SK-N-SH treated with all-trans-retinoic acid at 6 μM for 48 hours (cell line): ENCODE results near the gene PCDH17.

Source experiments
- ATAC-seq: fragments of 200-7000 bp; cut with Tn5 transposase; 3 replicates; pipeline ENCODE4 v1.9.1; 2020; ENCODE audit warnings: mild to moderate bottlenecking, moderate library complexity
- BACH2 ChIP-seq: fragments of 250-450 bp; sonication (Bioruptor Pico); IDR thresholded peaks from 2 replicates; pipeline ENCODE4 v1.9.0; 2021; ENCODE audit warnings: mild to moderate bottlenecking, borderline replicate concordance
- CREB5 ChIP-seq: fragments of 250-450 bp; sonication (Bioruptor Pico); IDR thresholded peaks from 2 replicates; pipeline ENCODE4 v1.5.1; 2020; ENCODE audit warnings: low read depth, mild to moderate bottlenecking, moderate library complexity
- CSDC2 ChIP-seq: fragments of 250-450 bp; sonication (Bioruptor Pico); IDR thresholded peaks from 2 replicates; pipeline ENCODE4 v1.5.0; 2020; ENCODE audit warnings: mild to moderate bottlenecking, moderate library complexity
- ESRRG ChIP-seq: fragments of 250-450 bp; sonication (Bioruptor Pico); IDR thresholded peaks from 2 replicates; pipeline ENCODE4 v1.6.1; 2021; ENCODE audit warnings: mild to moderate bottlenecking
- GLIS3 ChIP-seq: fragments of 250-450 bp; sonication (Bioruptor Pico); IDR thresholded peaks from 2 replicates; pipeline ENCODE4 v1.5.0; 2020; ENCODE audit warnings: mild to moderate bottlenecking, moderate library complexity
- ISL1 ChIP-seq: fragments of 250-450 bp; sonication (Bioruptor Pico); IDR thresholded peaks from 2 replicates; pipeline ENCODE4 v2.1.2; 2022; ENCODE audit warnings: mild to moderate bottlenecking, moderate library complexity
- PPARA ChIP-seq: fragments of 250-450 bp; sonication (Bioruptor Pico); IDR thresholded peaks from 2 replicates; pipeline ENCODE4 v1.5.0; 2020; ENCODE audit warnings: mild to moderate bottlenecking, borderline replicate concordance
- SNAI2 ChIP-seq: fragments of 250-450 bp; sonication (Bioruptor Pico); IDR thresholded peaks from 2 replicates; pipeline ENCODE4 v1.5.0; 2020; ENCODE audit warnings: mild to moderate bottlenecking, moderate library complexity
- TCF4 ChIP-seq: fragments of 250-450 bp; sonication (Bioruptor Pico); IDR thresholded peaks from 2 replicates; pipeline ENCODE4 v1.8.0; 2021; ENCODE audit warnings: mild to moderate bottlenecking, moderate library complexity, borderline replicate concordance
- TOX ChIP-seq: fragments of 250-450 bp; sonication (Bioruptor Pico); IDR thresholded peaks from 2 replicates; pipeline ENCODE4 v1.8.0; 2021; ENCODE audit warnings: mild to moderate bottlenecking, moderate library complexity, borderline replicate concordance
- TSHZ2 ChIP-seq: fragments of 250-450 bp; sonication (Bioruptor Pico); IDR thresholded peaks from 2 replicates; pipeline ENCODE4 v1.5.0; 2020; ENCODE audit warnings: mild to moderate bottlenecking, moderate library complexity
- ZC3H10 ChIP-seq: fragments of 250-450 bp; sonication (Bioruptor Pico); IDR thresholded peaks from 2 replicates; pipeline ENCODE4 v1.5.1; 2021; ENCODE audit warnings: mild to moderate bottlenecking, moderate library complexity
- ZFP3 ChIP-seq: fragments of 250-450 bp; sonication (Bioruptor Pico); IDR thresholded peaks from 2 replicates; pipeline ENCODE4 v1.5.0; 2020; ENCODE audit warnings: mild to moderate bottlenecking, moderate library complexity
- ZFP30 ChIP-seq: fragments of 450-650 bp; formaldehyde crosslinking; IDR thresholded peaks from 2 replicates; pipeline ENCODE4 v1.5.0; 2022; ENCODE audit warnings: mild to moderate bottlenecking, moderate library complexity
- ZNF565 ChIP-seq: fragments of 450-650 bp; formaldehyde crosslinking; conservative IDR thresholded peaks from 2 replicates; pipeline ENCODE4 v1.5.0; 2020; ENCODE audit warnings: low read depth, mild to moderate bottlenecking, moderate library complexity
- ZNF70 ChIP-seq: fragments of 450-650 bp; formaldehyde crosslinking; IDR thresholded peaks from 2 replicates; pipeline ENCODE4 v1.5.0; 2020; ENCODE audit warnings: mild to moderate bottlenecking, moderate library complexity
- ZNF8 ChIP-seq: fragments of 450-650 bp; formaldehyde crosslinking; IDR thresholded peaks from 2 replicates; pipeline ENCODE4 v1.5.0; 2020; ENCODE audit warnings: mild to moderate bottlenecking, moderate library complexity
- TF ChIP-seq, protein P1 (sequence below): fragments of 250-450 bp; sonication (Bioruptor Pico); IDR thresholded peaks from 2 replicates; pipeline ENCODE4 v1.8.0; 2020; ENCODE audit warnings: mild to moderate bottlenecking, moderate library complexity, borderline replicate concordance
- TF ChIP-seq, protein P2 (sequence below): fragments of 250-450 bp; sonication (Bioruptor Pico); IDR thresholded peaks from 2 replicates; pipeline ENCODE4 v1.5.1; 2021; ENCODE audit warnings: mild to moderate bottlenecking, moderate library complexity
- TF ChIP-seq, protein P3 (sequence below): fragments of 250-450 bp; sonication (Bioruptor Pico); IDR thresholded peaks from 2 replicates; pipeline ENCODE4 v1.8.0; 2021; ENCODE audit warnings: low read depth, mild to moderate bottlenecking, moderate library complexity, borderline replicate concordance

Gene PCDH17

GRCh38 chr13:57611969-57612368 is 19.6 kb upstream of the PCDH17 start:
- TF ChIP-seq, protein P1, sequence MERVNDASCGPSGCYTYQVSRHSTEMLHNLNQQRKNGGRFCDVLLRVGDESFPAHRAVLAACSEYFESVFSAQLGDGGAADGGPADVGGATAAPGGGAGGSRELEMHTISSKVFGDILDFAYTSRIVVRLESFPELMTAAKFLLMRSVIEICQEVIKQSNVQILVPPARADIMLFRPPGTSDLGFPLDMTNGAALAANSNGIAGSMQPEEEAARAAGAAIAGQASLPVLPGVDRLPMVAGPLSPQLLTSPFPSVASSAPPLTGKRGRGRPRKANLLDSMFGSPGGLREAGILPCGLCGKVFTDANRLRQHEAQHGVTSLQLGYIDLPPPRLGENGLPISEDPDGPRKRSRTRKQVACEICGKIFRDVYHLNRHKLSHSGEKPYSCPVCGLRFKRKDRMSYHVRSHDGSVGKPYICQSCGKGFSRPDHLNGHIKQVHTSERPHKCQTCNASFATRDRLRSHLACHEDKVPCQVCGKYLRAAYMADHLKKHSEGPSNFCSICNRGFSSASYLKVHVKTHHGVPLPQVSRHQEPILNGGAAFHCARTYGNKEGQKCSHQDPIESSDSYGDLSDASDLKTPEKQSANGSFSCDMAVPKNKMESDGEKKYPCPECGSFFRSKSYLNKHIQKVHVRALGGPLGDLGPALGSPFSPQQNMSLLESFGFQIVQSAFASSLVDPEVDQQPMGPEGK, result no peak
- TF ChIP-seq TSHZ2 (CRISPR knock-in tag), result no peak
- no peak for TF ChIP-seq CSDC2 (CRISPR knock-in tag)
- no peak for TF ChIP-seq BACH2 (CRISPR knock-in tag)
- TF ChIP-seq ZFP3 (CRISPR knock-in tag), result no peak
- TF ChIP-seq TOX, result no peak
- no peak for TF ChIP-seq ZC3H10 (CRISPR knock-in tag)
- no peak for TF ChIP-seq TCF4
- no peak for TF ChIP-seq ZNF70 (CRISPR knock-in tag)
- no peak for TF ChIP-seq CREB5
- TF ChIP-seq ZFP30, result no peak
- no peak for TF ChIP-seq ZNF565
- TF ChIP-seq SNAI2, result no peak
- no peak for TF ChIP-seq ISL1
- no peak for ATAC-seq

DNA sequence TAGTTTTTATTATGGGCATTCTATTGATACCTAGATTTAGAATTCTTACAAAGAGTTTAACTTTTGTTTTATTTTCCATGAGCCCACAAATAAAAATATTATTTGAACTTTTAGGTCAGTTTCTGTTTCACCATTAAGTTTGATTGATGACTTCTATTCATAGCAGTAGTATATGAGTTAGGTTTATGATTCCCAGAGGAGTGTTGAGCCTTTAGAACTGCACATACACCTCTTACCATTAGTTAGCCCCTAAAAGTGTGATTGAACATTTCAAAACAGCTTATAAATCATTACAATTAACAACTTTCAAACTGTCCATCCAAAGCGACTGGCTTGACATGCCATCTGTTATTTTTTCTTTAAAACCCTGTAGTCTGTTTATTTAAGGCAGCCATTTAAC is 19.0 kb upstream of the PCDH17 start:
- no peak for ATAC-seq
- TF ChIP-seq, protein P2, sequence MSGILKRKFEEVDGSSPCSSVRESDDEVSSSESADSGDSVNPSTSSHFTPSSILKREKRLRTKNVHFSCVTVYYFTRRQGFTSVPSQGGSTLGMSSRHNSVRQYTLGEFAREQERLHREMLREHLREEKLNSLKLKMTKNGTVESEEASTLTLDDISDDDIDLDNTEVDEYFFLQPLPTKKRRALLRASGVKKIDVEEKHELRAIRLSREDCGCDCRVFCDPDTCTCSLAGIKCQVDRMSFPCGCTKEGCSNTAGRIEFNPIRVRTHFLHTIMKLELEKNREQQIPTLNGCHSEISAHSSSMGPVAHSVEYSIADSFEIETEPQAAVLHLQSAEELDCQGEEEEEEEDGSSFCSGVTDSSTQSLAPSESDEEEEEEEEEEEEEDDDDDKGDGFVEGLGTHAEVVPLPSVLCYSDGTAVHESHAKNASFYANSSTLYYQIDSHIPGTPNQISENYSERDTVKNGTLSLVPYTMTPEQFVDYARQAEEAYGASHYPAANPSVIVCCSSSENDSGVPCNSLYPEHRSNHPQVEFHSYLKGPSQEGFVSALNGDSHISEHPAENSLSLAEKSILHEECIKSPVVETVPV (CRISPR knock-in tag), result no peak
- TF ChIP-seq, protein P1, result no peak
- TF ChIP-seq PPARA (CRISPR knock-in tag) (no peak), GLIS3 (no peak), ZFP3 (CRISPR knock-in tag) (no peak), CREB5 (no peak), TOX (no peak), ZNF565 (no peak), ZNF8 (CRISPR knock-in tag) (no peak), ESRRG (no peak)

GRCh38 chr13:57624565-57625435 is 6.7 kb upstream of the PCDH17 start:
- peak; percentile 51 for ATAC-seq
- TF ChIP-seq, protein P1, result no peak
- no peak for TF ChIP-seq ZNF8 (CRISPR knock-in tag)
- TF ChIP-seq ISL1, result no peak
- TF ChIP-seq ZNF565, result no peak
- no peak for TF ChIP-seq GLIS3
- TF ChIP-seq, protein P2 (CRISPR knock-in tag), result no peak
- TF ChIP-seq, protein P3, sequence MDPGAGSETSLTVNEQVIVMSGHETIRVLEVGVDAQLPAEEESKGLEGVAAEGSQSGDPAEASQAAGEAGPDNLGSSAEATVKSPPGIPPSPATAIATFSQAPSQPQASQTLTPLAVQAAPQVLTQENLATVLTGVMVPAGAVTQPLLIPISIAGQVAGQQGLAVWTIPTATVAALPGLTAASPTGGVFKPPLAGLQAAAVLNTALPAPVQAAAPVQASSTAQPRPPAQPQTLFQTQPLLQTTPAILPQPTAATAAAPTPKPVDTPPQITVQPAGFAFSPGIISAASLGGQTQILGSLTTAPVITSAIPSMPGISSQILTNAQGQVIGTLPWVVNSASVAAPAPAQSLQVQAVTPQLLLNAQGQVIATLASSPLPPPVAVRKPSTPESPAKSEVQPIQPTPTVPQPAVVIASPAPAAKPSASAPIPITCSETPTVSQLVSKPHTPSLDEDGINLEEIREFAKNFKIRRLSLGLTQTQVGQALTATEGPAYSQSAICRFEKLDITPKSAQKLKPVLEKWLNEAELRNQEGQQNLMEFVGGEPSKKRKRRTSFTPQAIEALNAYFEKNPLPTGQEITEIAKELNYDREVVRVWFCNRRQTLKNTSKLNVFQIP (CRISPR knock-in tag), result no peak
- TF ChIP-seq TOX, result no peak
- no peak for TF ChIP-seq PPARA (CRISPR knock-in tag)
